NK-92 (cell line): ENCODE data around the gene CRTAC1.

Experiments
- DNase-seq: peaks from one replicate; lab custom pipeline; 2025; ENCODE audit not compliant: unreplicated experiment; lab: John Stamatoyannopoulos, UW

The CRTAC1 gene

DNA sequence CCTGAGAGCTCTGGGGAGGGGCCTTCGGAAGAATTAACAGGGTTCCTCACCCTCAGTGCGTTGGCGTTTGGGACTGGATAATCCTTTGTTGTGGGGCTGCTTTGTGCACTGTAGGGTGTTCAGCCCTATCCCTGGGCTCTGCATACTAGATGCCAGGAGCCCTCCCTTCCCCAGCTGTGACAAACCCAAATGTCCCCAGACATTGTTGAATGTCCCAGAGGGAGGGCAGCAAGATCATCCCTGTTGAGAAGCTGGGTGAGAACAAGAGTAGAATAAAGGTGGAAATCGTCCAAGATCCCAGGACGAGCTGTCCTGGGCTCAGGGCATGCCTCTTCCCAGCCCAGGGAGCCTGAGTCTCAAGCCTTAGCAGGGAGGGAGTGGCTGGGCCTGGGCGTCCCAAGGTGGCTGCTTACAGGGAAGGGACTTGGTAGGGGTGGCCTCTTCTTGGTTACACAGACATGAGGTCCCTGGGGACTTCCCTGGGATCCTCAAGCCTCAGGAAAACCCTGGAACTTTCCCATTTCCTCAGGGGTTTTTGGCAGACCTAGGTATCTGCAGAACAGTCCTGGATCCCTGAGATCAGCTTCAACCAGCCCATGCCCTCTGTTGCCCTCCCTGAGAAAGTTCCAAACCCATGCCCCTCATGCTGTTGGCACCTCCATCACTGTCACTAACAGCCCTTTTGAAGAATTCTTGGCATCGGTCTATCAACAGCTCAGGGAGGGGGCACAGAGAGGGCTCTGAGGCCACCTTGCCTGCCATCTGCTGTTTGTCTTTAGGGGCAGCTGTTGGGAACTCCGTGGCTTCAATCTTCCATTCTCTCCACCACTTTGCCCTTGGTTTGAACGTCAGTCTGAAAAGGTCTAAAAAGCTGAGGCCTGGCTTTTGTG lies 127.0 kb downstream of the CRTAC1 start:
- DNase-seq: no peak

DNA sequence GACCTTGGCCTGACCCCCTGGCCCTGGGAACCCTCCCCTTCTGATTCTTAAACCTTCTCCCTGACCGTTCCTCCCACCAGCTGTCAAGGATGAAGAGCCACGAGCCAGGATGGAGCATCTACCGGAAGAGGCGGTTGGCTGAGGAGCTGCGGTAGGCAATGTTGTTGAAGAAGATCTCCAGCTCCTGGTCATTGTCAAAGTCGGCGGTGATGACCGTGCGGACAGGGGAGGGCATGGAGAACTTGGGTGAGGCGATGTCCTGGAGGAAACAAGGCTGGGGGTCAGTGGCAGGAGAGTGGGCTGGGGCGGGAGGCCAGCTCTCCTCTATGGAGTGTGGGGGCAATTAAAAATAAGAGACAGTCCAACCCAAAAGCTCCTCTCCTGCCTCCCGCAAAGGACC lies 129.0 kb downstream of the CRTAC1 start:
- DNase-seq: no peak

- DNase-seq: no peak
Observed at GRCh38 chr10:97898429-97898828, 132.0 kb downstream of the CRTAC1 start.

DNA sequence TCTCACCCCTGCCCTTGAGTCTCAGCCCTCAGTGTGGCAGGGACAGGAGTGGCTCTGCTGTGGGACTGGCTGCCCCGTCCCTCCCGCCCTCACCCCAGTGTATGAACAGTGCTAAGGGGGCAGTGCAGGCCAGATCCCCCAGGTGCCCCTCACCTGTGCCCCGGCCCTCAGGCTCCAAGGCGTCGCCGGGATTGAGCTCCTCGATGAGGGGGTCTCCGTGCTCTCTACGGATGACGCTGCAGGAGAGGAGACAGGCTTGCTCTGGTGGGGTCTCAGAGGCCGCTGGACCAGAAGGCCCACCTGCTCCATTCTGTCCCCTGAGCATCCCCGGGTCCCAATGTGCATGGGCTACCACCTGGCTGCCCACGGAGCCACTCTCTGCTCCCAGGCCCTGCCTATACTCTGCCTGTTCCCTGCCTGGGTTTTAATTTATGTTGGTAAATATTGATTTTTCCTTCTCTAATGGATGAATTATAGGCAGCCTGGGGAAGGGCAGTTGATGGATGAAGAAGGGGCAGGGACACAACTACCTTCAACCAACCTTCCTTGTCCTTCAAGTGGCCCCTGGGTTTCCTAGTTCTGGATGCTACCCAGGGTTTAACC lies 133.6 kb downstream of the CRTAC1 start:
- no peak for DNase-seq

DNA sequence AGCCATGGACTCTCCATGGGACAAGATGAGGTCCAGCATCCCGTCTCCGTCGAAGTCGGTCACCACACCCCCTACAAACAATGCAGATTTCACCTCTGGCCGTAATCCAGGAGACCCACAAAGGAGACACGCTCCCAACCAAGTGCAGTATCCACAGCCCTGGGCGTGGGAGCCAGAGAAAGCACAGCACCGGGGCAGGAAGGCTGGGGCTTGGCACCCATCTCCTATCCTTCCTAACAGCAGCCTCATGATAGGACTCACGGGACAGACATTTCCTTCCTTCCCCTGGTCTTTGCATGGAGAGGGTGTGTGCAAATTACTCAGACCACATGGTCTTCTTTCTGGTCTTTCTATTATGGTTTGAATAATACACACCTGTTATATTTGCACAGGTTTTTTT lies 134.5 kb downstream of the CRTAC1 start:
- DNase-seq: no peak

DNA sequence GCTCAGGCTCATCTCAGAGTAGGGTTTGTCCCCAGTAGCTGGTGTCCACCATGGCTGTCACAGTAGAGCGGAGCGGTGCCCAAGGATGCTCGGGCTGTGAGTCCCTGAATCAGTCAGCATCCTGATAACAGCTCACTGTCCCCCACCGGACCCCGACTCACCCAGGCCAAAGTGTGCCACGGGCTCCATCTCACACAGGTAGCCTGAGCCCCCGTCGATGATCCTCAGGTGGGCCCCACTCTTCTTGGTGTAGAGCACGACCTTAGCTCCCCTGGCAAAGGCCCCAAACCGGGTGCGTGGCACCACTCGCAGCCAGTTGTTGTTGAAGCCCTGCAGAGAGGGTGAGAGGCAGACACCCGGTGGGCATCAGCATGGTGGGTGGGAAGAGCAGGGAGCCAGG lies 135.3 kb downstream of the CRTAC1 start:
- DNase-seq: no peak

DNA sequence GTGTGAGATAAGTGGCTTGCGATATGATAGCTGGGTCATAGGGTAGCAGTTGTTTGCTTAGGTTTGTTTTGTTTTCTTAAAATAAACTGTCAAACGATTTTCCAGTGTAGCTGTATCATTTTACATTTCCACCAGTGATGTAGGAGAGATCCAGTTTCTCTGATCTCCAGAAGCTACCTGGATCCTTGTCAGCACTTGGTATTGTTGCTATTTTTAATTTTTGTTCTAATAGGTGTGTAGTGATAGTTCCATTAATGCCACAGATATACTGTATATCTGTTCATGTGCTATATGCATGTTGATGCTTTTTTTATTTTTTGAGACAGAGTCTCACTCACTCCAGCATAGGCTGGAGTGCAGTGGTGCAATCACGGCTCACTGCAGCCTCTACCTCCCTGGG lies 136.3 kb downstream of the CRTAC1 start:
- no peak for DNase-seq

GRCh38 chr10:97892939-97893338 lies 137.5 kb downstream of the CRTAC1 start:
- no peak for DNase-seq

GRCh38 chr10:97892506-97892905 lies 137.9 kb downstream of the CRTAC1 start:
- DNase-seq: no peak

DNA sequence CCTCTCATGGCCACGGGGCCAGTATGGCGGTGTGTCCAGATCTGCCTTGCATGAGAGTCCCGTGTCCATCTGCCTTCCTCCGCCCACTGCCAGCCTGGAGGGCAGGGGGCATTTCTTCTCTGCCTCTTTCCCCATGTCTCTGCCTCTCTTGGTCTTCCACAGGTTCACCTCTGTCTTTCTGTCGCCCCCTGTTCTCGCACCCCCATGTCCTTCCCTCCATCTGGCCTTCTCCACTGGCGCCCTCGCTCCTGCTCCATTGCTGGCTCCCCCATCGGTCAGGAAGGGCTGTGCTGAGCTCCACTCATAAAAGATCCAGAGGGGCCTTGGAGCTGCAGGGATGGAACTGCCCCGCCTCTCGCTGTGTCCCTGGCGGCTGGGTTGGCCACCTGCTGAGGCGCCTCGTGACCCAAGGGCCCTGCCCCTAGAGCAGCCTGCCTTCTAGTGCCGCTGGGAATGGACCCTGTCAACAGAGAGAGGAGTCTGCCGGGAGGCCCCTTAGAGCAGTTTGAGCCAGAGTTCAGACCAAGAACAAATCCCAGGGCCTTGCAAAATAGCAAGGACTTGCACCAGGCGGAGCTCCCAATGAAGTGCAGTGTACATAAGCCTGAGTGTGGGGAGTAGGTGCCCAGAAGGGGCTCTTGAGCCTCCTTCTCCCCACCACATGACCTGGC lies 138.8 kb downstream of the CRTAC1 start:
- DNase-seq: no peak

- DNase-seq: no peak
Observed at GRCh38 chr10:97889461-97890265, 140.8 kb downstream of the CRTAC1 start.

DNA sequence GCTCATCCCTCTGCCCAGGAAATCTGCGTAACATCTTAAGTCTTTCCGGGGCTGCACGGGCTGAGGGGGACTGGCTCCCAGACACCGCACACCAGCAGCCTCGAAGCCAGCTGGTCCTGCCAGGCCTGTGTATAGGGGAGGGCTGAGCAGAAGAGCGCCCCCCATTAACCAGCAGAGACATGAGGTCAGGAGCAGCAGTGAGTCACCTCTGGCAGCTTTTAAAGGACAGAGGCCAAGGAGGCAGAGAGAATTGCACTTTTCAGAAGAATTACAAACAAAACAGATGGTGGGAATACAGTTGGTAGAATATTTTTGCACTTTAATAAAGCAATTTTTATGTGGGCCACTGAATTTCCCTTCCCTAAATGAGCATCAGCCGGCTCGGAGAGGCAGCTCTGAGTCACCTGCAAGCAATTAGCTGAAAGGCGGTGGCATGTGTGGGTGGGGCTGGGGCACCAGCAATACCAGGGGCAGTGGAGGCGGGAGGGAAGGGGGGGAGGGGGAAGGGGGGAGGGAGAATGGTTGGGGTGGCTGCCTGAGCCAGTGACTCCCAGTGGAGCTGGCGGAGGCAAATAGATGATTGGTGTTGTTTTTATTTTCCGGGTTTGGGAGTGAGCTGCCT lies 141.7 kb downstream of the CRTAC1 start:
- DNase-seq: no peak

DNA sequence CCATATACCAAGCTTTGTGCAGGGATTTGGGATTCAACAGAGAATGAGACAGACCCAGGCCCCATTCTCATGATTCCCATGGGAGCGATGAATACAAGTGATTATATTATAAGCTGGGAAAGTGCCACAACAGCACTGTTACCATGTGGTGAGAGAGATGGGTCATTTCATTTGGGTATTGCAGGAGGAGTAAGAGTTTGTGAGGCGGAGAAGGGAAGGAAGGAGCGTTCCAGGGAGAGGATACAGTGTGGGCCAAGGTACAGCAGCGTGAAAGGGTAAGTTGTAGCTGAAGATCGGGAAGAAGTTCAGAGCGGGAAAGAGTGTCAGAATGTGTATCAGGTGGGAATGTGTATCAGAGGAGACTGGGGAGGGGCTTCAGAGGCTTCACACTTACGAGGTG lies 142.3 kb downstream of the CRTAC1 start:
- no peak for DNase-seq

DNA sequence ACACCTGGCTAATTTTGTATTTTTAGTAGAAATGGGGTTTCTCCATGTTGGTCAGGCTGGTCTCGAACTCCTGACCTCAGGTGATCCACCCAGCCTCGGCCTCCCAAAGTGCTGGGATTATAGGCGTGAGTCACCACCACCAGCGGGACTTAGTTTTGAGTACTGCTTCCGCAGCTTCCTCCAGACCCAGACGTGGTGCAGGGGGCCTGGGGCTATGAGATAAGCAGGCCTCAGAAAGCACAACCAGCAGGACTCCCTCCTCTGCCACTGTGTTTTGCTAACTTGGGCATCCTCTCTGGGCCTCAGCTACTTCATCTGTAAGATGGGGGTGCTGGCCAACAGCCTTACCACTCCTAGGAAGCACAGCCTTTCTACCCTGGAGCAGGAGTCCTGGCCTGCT lies 143.0 kb downstream of the CRTAC1 start:
- no peak for DNase-seq

- no peak for DNase-seq
Observed at GRCh38 chr10:97886286-97886685, 144.1 kb downstream of the CRTAC1 start.

- no peak for DNase-seq
Observed at GRCh38 chr10:97883092-97883485, 147.3 kb downstream of the CRTAC1 start.

- no peak for DNase-seq
Observed at GRCh38 chr10:97882142-97883091, 148.0 kb downstream of the CRTAC1 start.

DNA sequence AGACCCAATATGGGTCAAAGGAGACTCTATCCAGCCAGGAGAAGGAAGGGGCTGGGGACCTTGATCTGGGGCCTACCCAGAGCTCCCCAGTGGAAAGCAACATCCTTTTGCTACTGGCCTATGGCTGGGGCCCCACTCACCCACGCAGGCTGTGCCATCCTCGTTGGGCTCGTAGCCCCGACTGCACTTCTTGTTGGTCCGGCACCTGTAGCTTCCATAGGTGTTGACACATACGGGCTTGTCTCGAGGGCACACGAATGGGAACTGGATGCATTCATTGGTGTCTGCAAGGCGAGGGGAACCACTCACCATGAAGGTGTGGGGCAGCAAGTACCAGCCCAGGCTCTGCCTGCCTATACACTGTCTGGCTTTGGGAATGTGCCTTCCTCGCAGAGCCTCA lies 150.3 kb downstream of the CRTAC1 start:
- no peak for DNase-seq

- DNase-seq: no peak
Observed at GRCh38 chr10:97879241-97879640, 151.2 kb downstream of the CRTAC1 start.

- no peak for DNase-seq
Observed at GRCh38 chr10:97876402-97876801, 154.0 kb downstream of the CRTAC1 start.
